ENCODE data around the gene FGFBP3. TPM values are rescaled to one million over a fixed set of nuclear protein-coding genes. Genes with fewer than 3 reads are reported as not detected.

FGFBP3 gene
- total RNA-seq, 1 donor from 2014 or later: 0.77 TPM

DNA sequence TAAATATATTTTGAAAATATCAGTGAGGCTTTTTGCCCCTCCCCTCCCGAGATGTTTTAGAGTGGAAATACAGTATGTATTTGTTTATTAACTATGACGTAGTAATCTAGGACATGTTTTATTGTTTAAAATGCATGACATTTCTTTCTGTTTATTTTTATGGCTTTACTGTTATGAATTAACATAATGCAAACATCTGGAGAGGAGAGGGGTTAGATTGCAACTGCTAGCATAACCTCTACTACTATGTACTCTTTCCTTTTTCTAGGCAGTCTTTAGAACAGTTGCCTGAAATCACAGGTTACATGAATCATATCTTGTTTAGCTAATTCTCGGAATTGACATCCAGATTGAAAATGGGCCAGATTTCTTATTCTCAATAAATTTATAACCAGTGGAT is 21.7 kb upstream of the FGFBP3 start:
- Histone ChIP-seq H3K4me3 (no peak overlapping the region), H3K27me3 (ENCODE audit: low read depth) (no peaks in the 10 kb centered on the region), H3K27ac (no peak overlapping the region), H3K9me3 (no peaks in the 10 kb centered on the region), H3K36me3 (peaks cover 19% of the 10 kb centered on the region), H3K4me1 (peaks cover 28% of the 10 kb centered on the region)
- no peak for ATAC-seq
- DNase-seq: no peak
- TF ChIP-seq, protein P1, sequence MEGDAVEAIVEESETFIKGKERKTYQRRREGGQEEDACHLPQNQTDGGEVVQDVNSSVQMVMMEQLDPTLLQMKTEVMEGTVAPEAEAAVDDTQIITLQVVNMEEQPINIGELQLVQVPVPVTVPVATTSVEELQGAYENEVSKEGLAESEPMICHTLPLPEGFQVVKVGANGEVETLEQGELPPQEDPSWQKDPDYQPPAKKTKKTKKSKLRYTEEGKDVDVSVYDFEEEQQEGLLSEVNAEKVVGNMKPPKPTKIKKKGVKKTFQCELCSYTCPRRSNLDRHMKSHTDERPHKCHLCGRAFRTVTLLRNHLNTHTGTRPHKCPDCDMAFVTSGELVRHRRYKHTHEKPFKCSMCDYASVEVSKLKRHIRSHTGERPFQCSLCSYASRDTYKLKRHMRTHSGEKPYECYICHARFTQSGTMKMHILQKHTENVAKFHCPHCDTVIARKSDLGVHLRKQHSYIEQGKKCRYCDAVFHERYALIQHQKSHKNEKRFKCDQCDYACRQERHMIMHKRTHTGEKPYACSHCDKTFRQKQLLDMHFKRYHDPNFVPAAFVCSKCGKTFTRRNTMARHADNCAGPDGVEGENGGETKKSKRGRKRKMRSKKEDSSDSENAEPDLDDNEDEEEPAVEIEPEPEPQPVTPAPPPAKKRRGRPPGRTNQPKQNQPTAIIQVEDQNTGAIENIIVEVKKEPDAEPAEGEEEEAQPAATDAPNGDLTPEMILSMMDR (IDR thresholded peaks at IDR 0.05): no peak
- intact Hi-C loops (cut with DNase I): no loop called here

DNA sequence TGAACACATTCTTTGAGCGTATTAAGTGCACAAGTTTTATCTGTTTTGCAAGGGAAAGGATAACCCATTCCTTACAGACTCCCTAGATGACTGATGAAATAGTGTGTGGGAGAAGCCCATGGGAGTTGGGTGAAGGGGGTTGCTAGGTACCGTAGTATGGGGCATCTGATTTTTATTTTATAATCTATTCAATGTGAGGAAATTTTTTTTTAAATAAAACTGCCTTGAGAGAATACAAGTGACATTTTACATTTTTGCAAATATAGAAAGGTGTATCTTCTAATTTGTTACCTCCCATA is 15.7 kb upstream of the FGFBP3 start:
- DNase-seq: no peak
- Histone ChIP-seq H3K4me3 (peak overlapping the region; percentile 83), H3K27me3 (ENCODE audit: low read depth) (no peaks in the 10 kb centered on the region), H3K4me1 (peaks cover 17% of the 10 kb centered on the region), H3K27ac (no peak overlapping the region), H3K9me3 (no peaks in the 10 kb centered on the region), H3K36me3 (no peaks in the 10 kb centered on the region)
- intact Hi-C loops (cut with DNase I): no loop called here
- ATAC-seq: no peak
- TF ChIP-seq, protein P1 (IDR thresholded peaks at IDR 0.05): no peak

DNA sequence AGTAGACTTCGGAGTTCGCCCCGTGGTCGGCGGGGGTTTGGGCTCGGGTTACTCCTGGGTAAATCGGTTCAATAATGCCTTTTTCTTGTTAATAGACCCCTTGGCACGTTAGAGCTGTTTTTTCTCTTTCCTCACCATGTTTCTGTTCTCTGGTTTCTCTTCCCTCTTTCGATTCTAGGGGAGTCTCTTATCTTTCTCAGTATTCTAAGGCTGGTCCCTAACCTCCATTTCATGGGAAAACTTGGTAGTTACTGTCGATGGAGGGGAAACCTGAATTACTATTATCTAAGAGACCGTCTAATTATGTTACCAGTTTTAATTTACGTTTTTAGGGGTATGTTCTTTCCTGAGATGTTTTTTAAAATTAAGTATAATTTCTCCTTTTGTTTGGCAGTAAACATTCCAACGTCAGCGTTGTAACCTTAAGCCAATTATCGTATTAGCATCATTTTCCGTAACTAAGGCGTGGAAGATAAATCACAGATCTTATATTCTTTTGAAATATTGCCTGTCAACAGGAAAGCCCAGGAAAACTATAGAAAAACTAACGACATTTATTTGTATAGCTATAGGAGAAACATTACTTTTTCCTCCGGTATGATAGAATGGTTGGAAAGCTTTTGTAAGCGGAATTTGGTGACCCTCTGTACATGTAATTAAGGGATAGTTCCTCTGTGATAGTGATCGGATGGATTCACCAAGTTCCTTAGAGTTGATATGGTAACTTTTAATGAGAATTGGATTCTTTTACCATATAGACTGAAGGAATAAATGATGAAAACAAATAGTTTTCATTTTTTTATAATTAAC is 15.1 kb upstream of the FGFBP3 start:
- Histone ChIP-seq H3K4me1 (peaks cover 13% of the 10 kb centered on the region), H3K27ac (peak overlapping the region; percentile 98), H3K36me3 (no peaks in the 10 kb centered on the region), H3K9me3 (no peaks in the 10 kb centered on the region), H3K27me3 (ENCODE audit: low read depth) (no peaks in the 10 kb centered on the region), H3K4me3 (peak overlapping the region; percentile 83)
- TF ChIP-seq, protein P1 (IDR thresholded peaks at IDR 0.05): no peak
- DNase-seq (no peak), ATAC-seq (peak; percentile 27 to 48)
- intact Hi-C loops (cut with DNase I): no loop called here

DNA sequence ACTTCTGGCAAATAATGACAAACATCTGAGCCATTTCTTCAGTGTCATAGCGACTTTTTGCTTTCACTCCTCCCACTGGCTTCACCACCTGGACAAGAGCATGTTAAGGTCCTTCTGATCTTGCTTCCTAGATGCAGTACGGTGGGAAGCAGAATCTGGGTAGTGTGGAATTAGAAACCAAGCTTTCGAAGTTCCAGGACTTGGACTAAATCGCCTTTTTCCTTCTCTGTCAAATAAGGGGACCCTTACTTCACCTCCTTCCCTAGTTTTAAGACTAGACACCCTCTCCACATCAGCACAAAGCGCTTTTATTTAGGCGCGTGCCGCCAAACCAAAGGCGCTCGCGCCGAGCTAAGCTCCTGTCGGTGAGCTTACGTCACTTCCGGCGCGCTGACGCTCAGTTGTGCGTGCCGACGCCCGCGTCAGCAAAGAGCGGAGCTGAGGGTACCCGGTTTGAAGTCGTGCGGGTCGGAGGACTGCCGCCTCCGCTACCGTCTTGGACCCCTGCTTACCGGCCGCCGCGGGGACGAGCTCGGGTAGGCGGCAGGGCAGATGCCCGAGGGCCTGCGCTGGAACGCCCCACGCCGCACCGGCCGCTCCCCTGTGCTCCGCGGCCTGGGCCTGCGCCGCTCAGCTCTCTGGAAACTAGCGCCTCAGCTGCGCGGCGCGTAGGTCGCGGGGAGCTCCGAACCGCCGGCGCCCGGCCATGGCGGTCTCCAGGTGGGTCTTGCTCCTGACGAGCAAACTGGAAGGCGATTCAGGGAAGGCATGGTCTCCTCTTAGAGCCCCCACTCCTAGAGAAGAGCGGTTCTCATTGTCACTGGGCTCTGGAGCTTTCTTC is 14.3 kb upstream of the FGFBP3 start, which contains the start of gene BTAF1:
TSS of gene BTAF1 (plus strand) at position 400 of the 841 bp plus-strand sequence. CDS start at position 707, 307 bp downstream.
- H3K27me3 ChIP-seq (ENCODE audit: low read depth): no peaks in the 10 kb centered on the region
- peak; percentile 99 to 100 for ATAC-seq
- peak within 1 kb of the TSS; percentile 98 for H3K27ac ChIP-seq
- peak within 1 kb of the TSS; percentile 83 for H3K4me3 ChIP-seq
- H3K9me3 ChIP-seq: no peaks in the 10 kb centered on the region
- intact Hi-C loops (cut with DNase I): no loop called here
- H3K36me3 ChIP-seq: no peaks in the 10 kb centered on the region
- H3K4me1 ChIP-seq: peaks cover 13% of the 10 kb centered on the region
- peak; percentile 97 for DNase-seq
- TF ChIP-seq, protein P1 (IDR thresholded peaks at IDR 0.05): no peak

DNA sequence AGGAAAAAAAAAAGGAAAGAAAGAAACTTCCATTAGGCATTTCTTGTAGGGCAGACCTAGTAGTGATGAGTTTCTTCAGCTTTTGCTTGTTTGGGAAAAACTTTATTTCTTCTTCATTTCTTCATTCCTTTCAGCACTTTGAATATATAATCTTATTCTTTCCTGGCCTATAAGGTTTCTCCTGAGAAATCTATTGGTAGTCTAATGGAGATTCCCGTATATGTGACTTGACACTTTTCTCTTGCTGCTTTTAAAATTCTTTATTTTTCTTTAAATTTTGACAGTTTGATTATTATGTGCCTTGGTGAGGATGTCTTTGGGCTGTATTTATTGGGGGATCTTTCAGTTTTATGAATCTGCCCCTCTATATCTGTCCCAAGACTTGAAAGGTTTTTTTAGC is 10.4 kb upstream of the FGFBP3 start:
- peaks cover 7% of the 10 kb centered on the region for H3K4me1 ChIP-seq
- H3K4me3 ChIP-seq: no peak overlapping the region
- no peak for ATAC-seq
- H3K27ac ChIP-seq: no peak overlapping the region
- intact Hi-C loops (cut with DNase I): no loop called here
- H3K27me3 ChIP-seq (ENCODE audit: low read depth): no peaks in the 10 kb centered on the region
- no peaks in the 10 kb centered on the region for H3K36me3 ChIP-seq
- no peak for DNase-seq
- H3K9me3 ChIP-seq: no peaks in the 10 kb centered on the region
- TF ChIP-seq, protein P1 (IDR thresholded peaks at IDR 0.05): no peak
